NCI-H1092 (cell line): ENCODE measurements around the gene DLG5.

Experiments
- DNase-seq: peaks from one replicate; lab custom pipeline; 2025; lab: John Stamatoyannopoulos, UW

DLG5 gene

DNA sequence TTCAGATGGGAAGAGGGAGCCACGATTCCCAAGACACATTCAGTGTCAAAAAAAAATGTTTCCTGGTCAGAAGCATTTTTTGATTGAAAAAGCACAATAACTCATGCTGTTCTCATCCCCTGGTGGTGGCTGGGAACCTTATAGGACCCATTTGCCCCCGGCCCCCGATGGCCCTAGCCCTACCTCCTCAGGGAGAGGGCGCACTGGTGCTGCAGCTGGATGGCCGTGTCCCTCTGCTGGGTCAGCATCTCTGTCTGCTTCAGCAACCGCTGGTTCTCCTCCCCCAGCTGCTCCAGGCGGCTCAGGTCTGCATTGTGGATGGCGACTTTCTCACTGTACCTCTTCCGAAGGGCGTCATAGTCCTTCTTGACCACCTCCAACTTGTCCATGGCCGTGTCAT is 83.3 kb downstream of the DLG5 start:
- no peak for DNase-seq

- DNase-seq, result no peak
Observed at GRCh38 chr10:77842652-77843212, 83.8 kb downstream of the DLG5 start.

- no peak for DNase-seq
Observed at GRCh38 chr10:77841711-77842375, 84.7 kb downstream of the DLG5 start.

DNA sequence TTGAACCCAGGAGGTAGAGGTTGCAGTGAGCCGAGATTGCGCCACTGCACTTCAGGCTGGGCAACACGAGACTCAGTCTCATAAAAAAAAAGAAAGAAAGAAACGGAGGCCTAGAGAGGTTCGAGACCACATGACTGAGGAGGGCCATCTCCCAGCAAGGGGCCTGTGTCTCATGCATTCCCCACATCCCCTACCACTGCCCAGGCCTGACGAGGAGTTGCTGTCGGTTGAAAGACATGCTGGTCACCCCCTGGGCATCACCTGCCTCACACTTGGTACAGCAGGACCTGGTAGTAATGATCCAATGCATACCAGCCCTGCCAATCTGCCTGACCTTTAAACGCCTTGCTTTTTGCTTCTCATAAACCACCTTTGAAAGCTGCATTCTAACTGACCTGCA is 85.9 kb downstream of the DLG5 start:
- no peak for DNase-seq

DNA sequence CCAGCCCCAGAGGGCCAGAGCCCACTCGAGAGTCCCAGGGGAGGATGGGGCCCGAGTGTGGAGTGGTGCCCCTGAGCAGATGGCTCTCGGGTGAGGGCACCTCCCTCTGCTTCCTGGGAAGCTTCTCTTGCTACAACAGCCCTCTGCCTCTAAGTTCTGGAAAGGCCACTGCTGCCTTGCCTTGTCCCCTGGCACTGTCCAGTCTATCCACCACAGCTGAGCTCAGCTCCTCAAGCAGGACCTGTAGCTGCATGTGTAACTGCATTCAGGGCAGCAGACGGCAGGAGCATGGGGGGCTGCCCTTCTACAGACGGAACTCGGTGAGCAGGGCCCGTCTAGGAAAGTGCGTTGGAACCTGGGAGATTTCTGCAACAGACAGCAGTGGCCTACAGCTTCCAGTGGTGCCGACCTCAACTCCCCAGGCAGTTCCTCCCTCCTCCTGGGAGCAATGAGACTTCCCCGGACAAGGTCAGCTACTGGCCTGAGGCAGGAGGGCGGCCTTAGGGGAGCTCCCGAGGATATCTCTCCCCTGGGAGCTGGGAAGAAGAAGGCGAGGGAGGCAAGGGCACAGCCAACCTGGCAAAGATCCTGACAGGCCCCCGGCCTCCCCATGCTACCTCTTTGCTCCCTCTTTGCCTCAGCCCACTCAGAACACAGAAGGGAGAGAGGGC is 88.5 kb downstream of the DLG5 start:
- DNase-seq, result no peak

DNA sequence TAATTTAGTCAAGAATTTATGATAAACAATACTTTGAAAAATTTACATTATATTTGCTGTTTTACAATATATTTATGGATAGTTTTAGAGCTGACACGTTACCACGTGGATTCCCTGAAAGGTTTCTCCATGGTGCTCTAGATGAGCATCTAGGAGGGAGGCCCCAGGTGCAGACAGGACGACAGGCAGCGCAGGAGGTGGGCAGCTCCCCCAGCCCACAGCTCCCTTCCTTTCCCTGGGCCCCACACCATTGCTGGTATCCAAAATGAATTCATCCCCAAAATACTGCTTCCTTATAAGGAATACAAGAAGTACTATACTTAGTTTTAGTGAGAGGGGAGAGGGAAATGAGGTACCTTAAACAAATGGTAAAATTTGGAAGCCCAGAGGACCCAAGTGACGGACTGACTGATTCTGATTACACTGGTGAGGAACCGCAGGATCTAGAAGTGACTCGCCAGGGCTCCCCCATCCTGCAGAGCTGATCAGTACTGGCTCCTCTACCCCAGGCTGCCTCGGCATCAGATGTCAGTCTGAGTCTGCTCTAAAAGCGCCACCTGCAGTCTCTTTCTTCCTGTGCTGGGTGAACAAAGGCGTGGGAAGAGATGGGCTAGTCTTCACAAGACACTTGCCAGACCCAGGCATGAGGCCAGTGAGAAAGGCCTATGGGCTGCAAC is 89.2 kb downstream of the DLG5 start:
- peak; percentile 70 for DNase-seq

- DNase-seq, result no peak
Observed at GRCh38 chr10:77836299-77836820, 90.2 kb downstream of the DLG5 start.

DNA sequence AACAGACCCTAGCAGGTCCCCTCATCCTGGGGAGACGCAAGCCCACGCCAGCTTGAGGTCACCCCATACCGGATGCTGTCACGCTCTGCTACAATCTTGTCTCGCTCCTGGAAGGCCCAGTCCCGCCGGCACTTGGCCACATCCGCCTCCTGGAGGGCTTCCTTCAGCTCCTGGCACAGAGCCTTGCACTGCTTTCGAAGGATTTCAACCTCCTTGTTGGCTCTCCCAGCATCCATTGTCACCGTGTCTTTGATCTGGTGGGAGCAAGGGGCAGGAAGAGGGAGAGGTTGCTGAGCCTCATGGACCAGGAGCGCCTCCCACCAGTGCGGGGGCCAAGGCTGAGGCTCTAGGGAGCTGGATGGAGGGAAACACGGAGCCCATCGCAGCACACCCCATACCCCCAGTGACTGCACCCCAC is 90.9 kb downstream of the DLG5 start:
- no peak for DNase-seq

GRCh38 chr10:77834943-77835668 is 91.4 kb downstream of the DLG5 start:
- no peak for DNase-seq

DNA sequence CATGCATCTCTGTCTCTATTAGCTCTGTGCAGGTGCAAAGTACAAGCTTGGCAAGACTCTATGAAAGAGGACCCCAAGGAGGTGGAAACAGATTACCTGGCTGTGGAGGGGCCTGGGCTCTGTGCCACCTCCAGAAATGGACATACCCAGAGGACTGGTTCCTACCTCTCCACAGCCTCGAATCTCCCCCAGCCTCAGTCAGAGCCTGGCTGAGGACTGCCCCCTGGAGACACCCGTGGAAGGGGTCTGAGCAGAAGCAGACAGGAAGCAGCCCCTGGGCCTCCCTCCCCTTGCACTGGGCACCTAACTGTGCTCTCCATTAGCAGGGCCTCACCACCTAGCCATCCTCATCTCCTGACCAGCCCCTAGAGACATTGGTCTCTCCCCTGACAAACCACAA is 92.0 kb downstream of the DLG5 start:
- DNase-seq, result no peak

GRCh38 chr10:77833792-77834191 is 92.8 kb downstream of the DLG5 start:
- no peak for DNase-seq

DNA sequence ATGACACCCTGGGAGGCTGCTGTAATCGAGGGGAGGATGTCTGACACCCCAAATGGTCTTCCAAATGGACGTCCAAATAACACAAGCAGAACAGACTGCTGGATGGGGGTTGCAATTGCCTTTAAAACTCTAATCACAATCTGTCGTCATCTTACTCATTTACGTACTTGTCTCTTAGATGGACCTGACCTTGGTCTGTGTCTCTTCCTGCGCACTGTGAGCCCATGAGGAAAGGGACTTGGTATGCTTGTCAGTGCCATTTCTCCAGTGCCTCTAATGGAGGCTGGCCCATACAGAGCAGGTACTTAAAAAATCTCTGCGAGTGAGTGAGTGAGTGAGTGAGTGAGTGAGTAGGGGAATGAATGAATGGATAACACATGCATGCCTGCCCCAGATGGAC is 93.3 kb downstream of the DLG5 start:
- DNase-seq, result no peak

DNA sequence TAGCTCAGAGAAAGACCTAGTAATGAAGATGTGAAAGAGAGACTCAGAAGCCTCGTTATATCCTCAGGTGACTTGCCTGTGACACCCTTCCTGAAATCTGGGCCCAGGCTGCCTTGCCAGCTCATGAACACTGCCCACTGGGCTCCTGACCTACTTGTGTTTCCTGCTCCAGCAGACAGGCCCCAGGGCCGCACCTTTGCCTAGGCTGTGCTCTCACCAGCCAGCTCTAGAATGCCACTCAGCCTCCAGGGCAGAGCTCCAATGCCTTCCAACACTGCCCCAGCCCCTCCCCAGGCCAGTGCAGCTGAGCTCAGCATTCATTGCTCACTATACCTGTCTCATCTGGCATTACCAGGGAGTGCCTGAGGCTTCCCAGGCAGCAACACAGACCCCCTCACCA is 94.3 kb downstream of the DLG5 start:
- DNase-seq, result no peak

- DNase-seq, result no peak
Observed at GRCh38 chr10:77829356-77829755, 97.2 kb downstream of the DLG5 start.

GRCh38 chr10:77828377-77828776 is 98.2 kb downstream of the DLG5 start:
- DNase-seq, result no peak

- no peak for DNase-seq
Observed at GRCh38 chr10:77827366-77827765, 99.2 kb downstream of the DLG5 start.

DNA sequence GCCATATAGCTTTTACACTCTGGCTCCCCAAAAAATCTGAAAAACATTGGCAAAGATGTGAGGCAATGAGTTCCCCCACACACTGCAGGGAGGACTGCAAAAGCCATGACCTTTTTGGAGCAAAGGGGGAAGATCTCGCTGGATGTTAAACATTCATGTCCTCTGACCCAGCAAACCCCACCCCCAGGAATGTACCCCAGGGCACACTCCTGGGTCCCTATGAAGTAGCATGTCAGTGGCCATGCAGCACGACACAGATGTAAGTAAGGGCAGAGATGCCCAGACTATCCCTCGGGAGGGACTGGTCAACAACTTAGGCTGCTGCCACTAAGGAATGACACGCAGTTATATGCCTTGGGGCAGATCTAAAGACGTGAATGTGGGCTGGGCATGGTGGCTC is 100.6 kb downstream of the DLG5 start:
- no peak for DNase-seq

DNA sequence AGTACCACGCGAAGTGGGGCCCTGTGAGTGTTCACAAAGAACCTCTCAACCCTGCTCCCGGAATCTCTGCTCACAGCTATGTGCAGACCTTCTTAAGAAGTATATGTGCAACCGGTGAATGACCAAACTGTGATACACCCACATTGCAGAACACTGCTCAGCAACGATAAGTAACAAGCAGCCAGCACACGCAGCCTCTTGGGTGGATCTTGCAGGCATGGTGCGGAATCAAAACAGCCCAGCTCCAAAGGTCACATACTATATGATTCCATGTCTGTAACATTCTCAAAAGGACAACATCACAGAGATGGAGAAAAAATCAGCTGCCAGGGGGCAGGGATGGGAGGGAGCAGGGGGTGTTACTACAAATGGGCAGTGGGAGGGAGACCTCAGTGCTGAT is 101.6 kb downstream of the DLG5 start:
- no peak for DNase-seq

DNA sequence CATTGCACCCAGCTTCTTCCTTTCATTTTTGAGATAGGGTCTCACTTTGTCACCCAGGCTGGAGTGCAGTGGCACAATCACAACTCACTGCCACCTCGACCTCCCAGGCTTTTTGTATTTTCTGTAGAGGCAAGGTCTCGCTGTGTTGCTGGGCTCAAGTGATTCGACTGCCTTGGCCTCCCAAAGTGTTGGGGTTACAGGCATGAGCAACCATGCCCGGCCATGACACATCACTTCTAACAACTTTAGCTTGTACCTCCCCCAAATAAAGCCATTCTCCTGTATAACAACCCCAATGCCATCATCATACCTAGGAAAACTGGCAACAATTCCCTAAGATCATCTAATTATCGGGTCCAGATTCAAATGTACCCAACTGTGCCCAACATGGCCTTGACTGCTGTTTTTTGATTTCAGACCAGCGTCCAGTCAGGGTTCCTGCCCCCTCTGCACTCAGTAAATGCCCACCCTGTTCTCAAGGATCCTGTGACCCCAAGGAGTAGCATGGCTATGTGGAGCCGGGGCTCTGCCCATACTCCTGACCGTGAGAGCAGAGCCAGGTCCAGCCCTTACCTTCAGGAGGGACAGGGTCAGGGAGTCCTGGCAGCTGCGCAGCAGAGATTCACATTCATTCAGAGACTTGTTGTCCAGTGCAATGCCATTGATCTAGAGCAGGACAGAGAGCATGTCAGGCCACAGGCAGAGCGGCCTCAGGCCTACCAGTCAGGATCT is 102.6 kb downstream of the DLG5 start:
- DNase-seq, result no peak

DNA sequence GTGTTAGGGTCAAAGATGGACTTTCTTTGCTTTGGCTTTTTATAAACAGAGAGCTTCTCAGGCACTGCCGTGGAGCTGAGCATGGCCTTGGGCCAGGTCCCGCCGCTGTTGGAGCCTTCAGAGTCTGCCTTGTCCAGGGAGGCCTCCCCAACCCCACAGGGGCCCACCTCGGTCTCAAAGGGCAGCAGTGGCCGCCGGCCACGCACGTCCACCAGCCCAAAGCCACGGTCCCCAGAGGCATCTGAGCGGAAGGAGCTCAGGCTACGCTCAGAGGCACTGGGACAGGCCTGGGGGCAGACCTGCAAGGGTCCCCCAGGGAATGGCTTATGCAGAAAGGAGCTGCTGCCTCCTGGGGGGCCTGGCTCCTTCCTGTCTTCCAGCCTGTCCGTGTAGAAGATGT is 105.0 kb downstream of the DLG5 start:
- DNase-seq, result no peak

DNA sequence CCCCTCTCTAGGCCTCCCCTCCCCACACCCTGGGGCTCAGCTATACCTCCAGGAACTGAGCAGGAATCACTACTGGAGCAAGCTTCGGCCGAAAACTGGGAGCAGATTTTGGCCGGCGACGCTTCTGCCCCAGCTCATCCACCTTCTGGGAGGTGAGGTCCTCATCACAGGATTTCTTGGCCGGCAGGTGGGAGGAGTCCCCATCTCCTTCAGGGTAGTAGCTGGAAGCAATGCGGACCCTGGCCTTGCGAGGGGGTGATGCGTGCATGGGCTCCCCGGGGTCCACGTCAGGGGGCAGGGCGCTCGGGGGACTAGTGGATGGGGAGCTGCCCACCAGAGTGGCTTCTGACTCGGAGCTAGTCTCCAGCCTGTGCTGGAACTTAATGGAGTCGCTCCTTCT is 105.5 kb downstream of the DLG5 start:
- DNase-seq, result no peak

GRCh38 chr10:77820349-77820748 is 106.2 kb downstream of the DLG5 start:
- no peak for DNase-seq
